Skeletal muscle cell (primary cell): ENCODE results near the gene B4GALT3.

Source experiments
- DNase-seq: peaks from one replicate; pipeline ENCODE4 v3.0.0-alpha.2; 2010; ENCODE audit warnings: low read depth
- H3K4me3 ChIP-seq: 2 replicates; pipeline ENCODE4 v1.5.1; 2011; ENCODE audit warnings: low read depth, mild to moderate bottlenecking, control low read depth, low read length, moderate library complexity

The B4GALT3 gene

DNA sequence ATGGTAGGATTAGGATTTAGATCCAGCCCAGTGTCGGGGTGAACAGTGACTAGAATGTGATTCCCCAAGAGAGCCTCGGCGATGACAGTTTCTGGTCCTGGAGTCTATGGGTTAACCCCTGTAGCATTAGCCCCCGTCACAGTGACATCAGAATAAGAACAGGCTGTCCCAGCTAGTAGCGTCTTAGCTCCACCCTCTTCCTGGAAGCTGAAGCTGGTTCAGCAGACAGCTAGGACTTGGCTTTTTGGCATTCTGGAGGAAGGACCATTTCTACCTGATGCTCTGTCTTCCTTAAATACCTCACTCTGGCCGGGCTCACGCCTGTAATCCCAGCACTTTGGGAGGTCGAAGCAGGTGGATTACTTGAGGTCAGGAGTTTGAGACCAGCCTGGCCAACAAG lies 29.9 kb upstream of the B4GALT3 start:
- DNase-seq = peak; percentile 81
- H3K4me3 ChIP-seq = no peak overlapping the region

DNA sequence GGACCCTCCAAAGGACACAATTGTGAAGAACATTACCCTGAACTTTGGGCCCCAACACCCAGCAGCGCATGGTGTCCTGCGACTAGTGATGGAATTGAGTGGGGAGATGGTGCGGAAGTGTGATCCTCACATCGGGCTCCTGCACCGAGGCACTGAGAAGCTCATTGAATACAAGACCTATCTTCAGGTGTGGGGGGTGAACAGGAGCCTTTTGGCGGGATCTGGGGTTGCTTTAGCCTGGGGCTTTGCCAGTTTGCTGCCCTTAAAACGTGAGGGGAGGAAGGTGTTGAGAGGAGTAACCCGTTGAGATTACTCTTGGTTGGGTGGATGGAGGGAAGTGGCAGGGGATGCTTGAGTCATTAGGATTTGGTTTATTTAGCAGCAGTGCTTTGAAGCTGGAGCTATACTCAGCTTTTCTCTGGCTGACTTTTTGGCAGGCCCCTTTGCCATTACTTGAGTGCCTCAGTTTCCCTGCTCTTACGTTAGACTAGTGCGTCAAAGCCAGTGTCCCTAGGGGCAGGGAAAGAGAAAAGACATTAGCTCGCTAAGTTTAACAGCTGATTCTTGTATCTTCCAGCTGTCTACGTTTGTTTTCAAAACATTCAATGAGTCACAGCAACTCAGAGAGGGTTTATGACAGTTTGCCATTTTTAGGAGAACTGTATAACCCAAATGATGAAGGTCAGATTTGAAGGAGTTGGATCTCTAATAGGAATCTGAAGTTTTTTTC lies 29.3 kb upstream of the B4GALT3 start:
- DNase-seq = no peak
- no peak overlapping the region for H3K4me3 ChIP-seq

DNA sequence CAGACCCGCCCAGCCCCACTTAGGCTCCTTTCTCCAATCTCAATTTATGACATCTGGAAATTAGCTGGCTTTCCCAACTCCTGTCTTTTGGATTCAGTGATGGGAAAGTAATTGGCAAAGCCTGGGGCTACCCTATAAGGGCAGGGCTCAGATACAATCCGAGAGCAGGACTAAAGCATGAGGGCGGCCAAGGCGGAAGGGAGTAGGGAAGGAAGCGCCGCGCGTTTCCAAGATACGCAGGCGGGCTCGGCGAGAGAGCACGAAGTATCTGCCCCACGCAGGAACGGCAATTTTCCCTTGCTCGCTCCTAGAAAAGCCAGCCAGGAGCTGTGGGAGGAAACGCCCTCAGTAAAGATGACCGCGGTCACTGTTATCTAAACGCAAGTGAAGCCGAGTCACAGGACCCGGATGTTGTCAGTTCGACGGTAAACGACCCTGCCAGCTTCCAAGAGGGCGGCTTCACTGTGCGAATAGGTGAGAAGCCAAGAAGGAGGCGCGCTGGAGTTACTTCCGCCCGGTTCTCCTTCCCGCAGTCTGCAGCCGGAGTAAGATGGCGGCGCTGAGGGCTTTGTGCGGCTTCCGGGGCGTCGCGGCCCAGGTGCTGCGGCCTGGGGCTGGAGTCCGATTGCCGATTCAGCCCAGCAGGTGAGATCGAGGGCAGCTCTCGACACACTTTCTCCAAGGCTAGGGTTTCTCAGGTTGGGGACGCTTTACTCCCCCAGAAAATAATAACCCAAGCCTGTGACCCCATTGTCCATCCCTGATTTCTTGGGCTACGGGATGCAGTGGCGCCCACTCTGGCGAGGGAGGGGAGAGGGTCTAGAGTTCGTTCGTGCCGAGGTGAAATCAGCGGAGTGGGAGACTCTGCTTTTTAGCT lies 24.8 kb upstream of the B4GALT3 start, which contains the start of gene NDUFS2:
TSS of gene NDUFS2 (plus strand) at position 532 of the 877 bp plus-strand sequence. CDS start at position 551, 19 bp downstream.
- peak; percentile 98 for DNase-seq
- H3K4me3 ChIP-seq = peak within 1 kb of the TSS; percentile 83

DNA sequence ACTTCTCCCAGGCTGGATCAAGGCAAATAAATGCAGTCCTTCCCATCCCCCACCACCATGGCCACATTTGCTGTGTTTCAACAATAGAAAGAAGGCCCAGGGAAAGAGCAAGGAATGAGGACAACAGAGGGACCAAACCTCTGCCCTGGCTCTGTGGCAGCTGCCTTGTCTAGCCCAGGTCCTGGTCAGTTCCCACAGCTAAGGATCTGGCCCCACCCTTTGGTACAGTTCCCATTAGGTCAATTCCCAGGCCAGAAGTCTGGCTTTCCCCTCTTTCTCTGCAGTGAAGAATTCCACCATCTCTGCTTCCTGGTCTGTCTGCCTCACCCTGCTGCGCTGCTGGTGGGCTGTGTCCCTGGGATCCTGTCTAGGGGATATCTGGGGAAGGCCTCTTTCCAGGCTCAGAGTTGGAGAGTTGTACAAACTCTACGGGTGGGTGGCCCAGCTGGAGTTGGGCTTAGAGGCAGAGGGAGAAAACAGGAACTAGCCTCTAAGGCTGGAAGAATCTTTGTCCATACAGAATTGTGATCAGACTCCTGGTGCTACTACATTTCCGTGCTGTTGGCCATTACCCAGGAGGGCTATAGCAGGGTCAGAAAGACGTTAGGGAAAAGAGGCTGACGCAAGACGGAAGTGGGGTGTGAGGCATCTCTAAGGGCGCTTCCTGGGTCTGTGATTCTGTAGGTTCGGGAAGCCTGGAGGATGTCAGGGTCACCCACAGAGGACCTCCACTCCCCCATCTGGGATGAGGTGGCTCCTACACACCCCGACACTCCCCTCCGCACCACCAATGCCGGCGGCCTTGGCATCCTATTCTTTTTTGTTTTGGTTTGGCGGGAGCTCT lies 23.9 kb upstream of the B4GALT3 start:
- peak; percentile 74 for DNase-seq
- H3K4me3 ChIP-seq = peak overlapping the region; percentile 83

DNA sequence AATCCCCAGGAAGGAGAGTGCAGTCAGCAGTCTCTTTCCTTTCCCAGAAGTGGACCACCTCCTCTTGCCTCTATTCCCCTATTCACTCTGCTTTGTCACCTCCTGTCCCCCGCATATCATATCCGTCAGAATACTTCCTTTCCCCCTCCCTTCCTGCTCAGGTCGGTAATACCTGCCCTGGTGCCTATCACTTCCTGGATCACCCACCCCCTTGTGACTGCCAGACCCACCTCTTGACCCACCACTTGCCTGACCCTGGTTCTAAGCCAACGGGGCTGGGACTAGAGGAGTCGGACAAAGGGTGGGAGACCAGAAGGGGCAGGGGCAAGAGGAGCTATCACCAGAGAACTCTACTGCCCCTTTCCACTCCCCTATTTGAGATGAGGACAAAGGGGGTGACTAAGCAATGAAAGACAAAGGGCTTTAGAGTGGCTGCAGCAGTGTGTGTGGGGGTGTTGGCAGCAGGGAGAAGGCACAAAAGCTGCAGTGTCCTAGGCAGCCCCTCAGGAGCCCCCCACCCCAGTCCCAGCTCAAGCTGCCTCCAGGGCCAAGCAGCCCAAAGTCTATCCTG lies 23.2 kb upstream of the B4GALT3 start:
- DNase-seq = no peak
- no peak overlapping the region for H3K4me3 ChIP-seq

DNA sequence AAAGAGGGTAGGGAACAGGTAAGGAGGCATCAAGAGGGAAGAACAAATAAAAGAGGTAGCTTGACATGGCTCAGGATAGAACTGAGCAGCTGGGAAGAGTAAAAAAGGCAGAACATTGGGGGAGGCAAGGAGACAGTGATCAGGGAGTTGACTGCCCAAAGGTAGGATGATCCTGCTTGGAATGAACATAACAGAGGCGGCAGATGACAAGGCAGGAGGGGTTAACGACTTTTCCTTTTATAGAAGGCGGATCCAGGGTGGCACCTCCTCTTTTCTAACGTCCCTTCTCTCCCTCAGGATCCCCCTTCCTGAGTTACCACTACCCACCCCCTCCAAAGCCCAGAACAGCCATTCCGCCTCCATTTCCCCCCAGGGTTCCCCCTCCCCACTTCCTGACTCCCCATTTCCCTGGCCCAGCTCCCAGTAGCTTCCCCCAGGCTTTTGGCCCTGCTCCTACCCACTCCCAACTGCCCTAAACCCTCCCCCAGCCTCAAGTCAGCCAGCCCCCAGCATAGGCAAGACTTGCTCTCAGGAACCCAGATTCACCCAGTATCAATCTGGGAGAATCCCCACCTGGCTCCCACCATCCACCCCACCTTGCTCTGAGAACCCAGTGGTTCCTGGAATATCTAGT lies 22.3 kb upstream of the B4GALT3 start:
- H3K4me3 ChIP-seq = no peak overlapping the region
- no peak for DNase-seq

DNA sequence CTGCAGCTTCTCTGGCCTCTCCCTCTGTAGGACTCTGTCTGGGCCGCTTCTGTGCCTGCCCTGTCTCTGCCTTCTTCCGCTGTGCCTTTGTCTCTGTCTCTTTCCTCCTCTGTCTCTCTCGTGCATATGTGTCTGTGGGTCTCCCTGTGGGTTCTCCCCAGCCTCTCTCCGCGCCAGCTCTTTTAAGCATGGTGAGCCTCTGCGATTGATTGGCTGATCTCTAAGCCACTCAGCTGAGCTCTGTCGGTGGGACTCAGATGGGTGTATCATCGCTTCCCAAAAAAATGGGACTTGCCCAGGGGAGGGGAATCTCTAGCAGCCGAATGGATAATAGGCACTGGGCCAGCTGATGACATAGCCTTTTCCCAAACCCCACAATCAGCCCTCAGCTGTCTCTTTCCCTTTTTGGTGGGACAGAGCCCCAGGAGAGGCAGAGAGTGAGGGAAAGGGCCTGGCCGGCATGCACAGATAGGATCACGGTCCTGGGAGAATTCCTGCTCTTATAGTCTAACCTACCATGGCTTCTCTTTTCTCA lies 21.7 kb upstream of the B4GALT3 start, which contains the start of gene ADAMTS4:
TSS of gene ADAMTS4 (minus strand) at position 158 of the 535 bp plus-strand sequence. CDS start 427 bp downstream, outside the sequence.
- peak; percentile 68 for DNase-seq
- peak within 1 kb of the TSS; percentile 47 for H3K4me3 ChIP-seq

DNA sequence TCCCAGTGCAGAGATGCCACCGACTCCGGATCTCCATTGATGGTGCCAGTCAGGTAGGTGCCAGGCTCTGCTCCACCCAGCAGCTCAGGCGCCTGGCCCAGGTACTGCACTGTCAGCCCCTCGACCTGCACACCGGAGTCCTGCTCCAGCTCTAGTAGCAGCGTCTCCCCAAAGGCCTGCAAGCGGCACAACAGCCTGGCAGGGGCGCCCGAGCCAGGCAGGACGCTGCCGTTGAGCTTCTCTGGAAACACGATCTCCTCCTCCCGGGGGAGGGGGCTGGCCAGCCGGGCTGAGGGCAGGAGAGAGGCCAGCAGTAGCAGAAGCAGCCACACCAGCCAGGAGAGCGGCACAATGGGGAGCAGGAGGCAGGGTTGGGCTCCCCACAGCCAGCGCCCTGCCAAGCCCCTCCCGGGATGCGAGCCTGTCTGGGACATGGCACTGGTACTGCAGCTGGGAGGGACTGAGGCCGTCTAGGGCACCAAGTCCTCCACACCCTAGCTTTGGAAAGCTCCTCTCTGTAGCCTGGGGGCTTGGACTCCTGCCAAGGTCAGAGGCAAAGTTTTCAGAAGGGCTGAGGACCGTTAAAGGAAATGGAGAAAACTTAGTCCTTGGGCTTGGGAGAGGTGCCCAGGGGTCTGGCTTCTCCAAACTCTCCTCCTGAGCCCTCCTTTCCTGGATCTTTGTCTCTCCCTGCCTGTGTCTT lies 21.0 kb upstream of the B4GALT3 start:
- DNase-seq = no peak
- peak overlapping the region; percentile 47 for H3K4me3 ChIP-seq

DNA sequence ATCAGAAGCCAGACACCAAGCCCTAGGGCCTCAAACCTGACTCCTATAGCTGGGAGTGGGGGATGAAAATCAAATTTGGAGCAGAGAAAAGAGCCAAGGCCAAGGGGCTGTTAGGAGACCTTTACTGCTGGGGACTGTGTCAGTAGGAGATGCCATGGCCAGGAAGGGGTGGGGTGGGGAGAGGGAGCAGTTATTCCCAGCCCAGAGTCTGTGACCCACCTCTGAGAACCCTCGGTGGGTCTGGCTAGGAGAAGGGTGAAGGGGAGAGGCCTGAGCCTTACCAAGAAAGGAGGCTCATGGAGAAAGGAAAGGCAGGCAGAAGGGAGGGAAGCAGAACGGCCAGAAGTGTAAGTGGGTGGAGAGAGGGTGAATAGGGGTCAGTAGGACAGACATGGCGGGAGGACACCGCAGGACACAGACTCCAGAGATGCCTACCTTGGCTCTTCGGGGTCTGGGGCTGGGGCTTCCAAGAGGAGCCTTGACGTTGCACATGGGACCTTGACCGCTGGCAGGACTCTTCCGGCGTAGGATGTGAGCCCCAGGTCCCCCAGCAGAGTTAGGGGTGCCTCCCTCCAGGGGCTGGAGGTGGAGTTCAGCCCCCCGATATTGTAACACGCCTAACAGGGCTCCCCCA lies 20.4 kb upstream of the B4GALT3 start:
- H3K4me3 ChIP-seq = peak overlapping the region; percentile 47
- DNase-seq = no peak

DNA sequence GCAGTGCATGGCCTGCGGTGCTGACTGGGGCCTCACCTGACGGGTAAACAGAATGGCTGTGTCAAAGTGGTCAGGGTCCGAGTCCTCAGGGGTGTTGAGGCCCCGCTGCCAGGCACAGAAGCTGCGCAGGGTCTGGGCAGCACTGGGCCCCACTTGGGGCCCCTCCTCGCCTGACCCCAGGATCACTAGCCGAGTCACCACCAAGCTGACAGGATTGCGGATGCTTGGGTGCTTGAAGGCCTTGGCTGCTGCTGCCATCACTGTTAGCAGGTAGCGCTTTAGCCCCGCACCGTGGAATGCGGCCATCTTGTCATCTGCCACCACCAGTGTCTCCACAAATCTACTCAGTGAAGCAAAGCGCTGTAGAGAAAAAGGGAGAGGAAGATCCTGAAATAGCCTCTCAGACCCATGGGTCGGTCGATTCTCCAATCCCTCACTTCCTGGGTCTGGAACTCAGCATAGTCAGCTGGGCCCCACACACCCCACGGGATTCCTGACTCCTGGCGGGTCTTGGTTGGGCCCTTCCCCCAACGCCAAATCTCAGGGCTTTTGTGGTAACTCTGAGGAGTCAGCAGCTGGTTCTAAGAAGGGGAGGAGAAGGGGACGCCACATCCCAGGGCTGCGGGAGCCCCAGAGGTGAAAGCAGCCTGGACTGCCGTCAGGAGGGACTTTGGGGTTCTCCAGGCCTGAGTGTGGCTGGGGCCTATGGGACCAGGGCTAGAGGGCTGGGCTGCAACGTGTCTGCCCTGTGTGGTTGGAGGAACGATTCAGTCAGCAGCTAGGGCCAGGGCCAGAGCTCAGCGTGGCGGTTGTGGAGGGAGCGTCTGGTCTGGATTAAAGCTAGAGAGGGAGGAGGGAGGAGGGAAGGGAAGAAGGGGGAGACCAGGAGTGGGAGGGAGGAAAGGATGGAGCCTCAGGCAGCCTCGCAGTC lies 19.5 kb upstream of the B4GALT3 start:
- peak overlapping the region; percentile 47 for H3K4me3 ChIP-seq
- DNase-seq = peak; percentile 65

DNA sequence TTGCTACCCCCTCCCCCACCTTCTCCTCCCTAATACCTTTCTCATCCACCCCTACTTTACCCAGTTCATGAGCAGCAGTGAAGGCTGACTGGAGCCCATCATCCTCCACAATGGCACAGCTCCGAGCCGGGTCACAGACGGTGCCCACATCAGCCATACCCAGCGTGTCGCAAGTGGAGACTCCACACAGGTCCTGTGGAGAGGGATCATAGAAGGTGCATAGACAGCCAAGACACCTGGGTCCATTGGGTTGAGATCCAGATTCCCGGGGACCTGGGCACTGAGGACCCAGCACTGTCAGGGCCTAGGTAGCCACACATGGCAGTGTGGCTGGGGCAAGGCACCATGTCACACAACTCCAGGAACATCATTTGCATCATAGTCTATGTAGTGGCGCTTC lies 18.8 kb upstream of the B4GALT3 start:
- no peak overlapping the region for H3K4me3 ChIP-seq
- no peak for DNase-seq

DNA sequence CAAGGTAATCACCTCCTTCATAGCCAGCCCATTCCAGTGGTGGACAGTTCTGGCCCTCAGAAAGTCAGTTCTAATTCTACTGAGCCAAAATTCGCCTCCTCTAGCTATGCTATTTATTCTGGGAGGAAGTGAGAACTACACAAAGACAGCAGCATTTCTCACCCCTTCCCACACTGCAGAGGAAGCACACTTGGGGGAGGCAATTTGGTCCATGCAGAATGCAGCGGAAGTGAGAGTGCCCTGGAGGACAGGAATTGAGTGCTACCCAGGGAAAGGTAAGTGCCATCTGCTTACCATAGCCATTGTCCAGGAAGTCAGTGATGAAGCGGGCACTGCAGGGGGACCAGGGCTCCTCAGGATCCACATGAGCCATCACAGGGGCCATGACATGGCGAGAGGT lies 17.9 kb upstream of the B4GALT3 start:
- H3K4me3 ChIP-seq = no peak overlapping the region
- no peak for DNase-seq

DNA sequence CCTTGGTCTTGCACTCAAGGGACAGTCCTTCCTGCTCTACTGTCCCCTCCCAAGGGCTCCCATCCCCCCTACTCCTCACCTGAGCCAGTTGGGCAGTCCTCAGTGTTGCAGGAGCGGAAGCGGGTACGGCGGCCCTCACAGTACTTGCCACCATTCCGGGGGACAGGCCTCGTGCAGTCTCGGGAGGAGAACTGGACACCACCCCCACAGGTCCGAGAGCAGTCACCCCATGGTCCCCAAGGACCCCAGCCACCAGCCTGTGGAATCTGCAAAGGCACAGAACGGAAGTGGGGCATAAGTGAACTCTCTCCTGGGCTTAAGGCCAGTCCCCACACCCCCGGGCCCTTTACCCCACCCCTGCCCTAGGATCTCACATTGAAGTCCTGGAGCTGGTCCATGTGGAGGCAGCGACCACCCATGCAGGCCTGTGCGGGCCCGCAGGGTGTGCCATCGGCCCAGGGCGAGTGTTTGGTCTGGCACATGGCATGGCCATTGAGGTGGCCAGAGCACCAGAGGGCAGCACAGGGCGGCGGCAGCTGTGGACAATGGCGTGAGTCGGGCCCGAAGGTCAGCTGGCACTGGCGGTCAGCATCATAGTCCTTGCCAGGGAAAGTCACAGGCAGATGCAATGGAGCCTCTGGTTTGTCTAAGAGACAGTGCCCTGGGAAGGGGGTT lies 16.4 kb upstream of the B4GALT3 start:
- no peak for DNase-seq
- H3K4me3 ChIP-seq = no peak overlapping the region

DNA sequence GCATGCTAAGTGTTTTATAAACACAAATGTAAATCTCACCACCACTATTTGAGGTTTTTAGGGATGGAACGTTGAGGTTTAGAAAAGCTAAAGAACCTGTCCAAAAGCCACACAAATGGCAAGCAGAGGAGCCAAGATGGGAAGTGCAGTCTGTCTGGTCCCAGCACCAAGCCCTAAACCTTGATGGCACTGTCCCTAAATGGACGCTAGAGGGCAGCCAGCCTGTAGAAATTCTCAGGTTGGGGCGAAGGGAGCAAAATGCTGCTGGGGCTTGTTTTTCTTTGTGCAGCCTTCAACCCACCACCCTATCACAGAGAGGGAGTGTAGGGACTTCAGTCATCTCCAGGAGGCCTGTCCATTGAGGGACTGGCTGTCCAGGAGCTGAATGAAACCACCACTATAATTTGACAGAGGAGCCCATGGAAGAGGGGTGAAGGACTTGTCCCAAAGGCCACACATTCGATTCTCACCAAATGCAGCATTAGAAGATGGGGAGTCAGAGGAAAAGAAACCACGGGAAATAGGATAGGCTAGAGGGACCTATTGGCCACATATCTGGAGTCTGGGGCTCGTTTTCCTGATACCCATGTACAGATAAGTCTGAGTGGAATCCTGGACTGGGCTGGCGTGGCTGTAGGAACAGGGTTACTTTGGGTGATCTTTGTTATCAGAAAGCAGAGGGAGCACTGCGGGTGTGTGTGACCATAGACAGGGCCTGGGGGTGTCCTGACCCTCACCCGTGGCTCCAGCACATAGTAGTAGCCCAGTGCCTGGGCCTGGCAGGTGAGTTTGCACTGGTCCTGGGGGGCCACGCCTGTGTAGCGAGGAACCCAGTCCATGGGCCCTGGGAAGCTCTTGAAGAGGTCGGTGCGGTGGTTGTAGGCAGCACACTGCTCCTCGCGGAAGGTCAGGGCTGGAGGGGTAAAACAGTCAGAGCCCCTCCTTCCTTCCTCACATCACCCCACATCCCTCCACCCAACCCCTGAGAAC lies 15.5 kb upstream of the B4GALT3 start:
- H3K4me3 ChIP-seq = no peak overlapping the region
- no peak for DNase-seq

DNA sequence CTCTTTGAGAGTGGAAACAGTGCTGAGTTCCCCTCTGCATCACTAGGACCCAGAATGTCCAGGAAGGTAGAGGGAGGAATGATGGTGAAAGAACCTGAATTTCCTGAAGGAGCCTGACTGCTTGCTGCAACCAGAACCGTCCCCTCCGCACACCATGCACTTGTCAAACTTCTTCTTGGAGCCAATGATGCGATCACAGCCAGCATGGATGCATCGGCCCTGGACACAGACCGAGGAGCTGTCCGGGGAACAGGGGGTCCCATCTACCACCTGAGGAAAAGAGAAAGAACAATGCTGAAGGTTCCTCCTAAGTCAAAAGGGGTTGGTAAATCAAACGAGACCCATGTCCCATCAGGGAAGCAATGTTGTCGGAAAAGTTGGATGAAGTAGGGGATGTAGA lies 14.7 kb upstream of the B4GALT3 start:
- H3K4me3 ChIP-seq = no peak overlapping the region

More for the DNA sequence above, 14.7 kb upstream of the B4GALT3 start:
- DNase-seq = no peak
